Esophagus squamous epithelium (tissue), 5 donors: Measurements from ENCODE around the gene WDR6. TPM values are rescaled to one million over a fixed set of nuclear protein-coding genes. Genes with fewer than 3 reads are reported as not detected.

ENCODE experiments used
- DNase-seq: peaks from one replicate; lab custom pipeline; 2025; lab: John Stamatoyannopoulos, UW
- H3K27ac ChIP-seq, 4 donors: fragments of 200-600 bp; sonication (generic); one replicate each; pipeline ENCODE4 v1.5.1; 2016 to 2019; ENCODE audit warnings: mild to moderate bottlenecking in 1 of 4
- H3K27me3 ChIP-seq, 4 donors: fragments of 200-600 bp; sonication (generic); 1 replicate in 3 of 4; 2 replicates in 1 of 4; pipeline versions ENCODE4 v1.5.1 to v1.6.0; 2017 to 2021; ENCODE audit warnings: antibody characterized with exemption in 1 of 4
- H3K36me3 ChIP-seq, 3 donors: fragments of 200-600 bp; sonication (generic); one replicate each; pipeline ENCODE4 v1.5.1; 2016 to 2019
- H3K4me1 ChIP-seq, 3 donors: fragments of 200-600 bp; sonication (generic); one replicate each; pipeline ENCODE4 v1.5.1; 2017 to 2019
- H3K4me3 ChIP-seq, 4 donors: fragments of 200-600 bp; sonication (generic); 1 replicate in 3 of 4; 2 replicates in 1 of 4; pipeline ENCODE4 v1.5.1; 2016 to 2019; ENCODE audit warnings: mild to moderate bottlenecking in 2 of 4, moderate library complexity in 1 of 4
- H3K9me3 ChIP-seq, 3 donors: fragments of 200-600 bp; sonication (generic); one replicate each; pipeline ENCODE4 v1.5.1; 2016 to 2019
- POLR2A ChIP-seq, 4 donors: fragments of 450-650 bp; IDR thresholded peaks; one replicate each; pipeline ENCODE4 v1.6.1; 2017; ENCODE audit warnings: antibody characterized with exemption in 4 of 4, mild to moderate bottlenecking in 4 of 4, moderate library complexity in 3 of 4
- WGBS, 2 donors: methylation state at CpG; one replicate each; pipeline ENCODE4 v1.1.5; 2018; 5-methylcytosine and 5-hydroxymethylcytosine counted together
- intact Hi-C: fragments of 100-400 bp; cut with DNase I; formaldehyde crosslinking; loops from one replicate; pipeline ENCODE4 v1.15.0; 2022
- total RNA-seq, 4 donors: library from RNA; depleted of rRNA; stranded (reverse); fragments of >200 nt; gene quantifications; one replicate each; pipeline ENCODE4 v1.1.0, GENCODE V29; 2016
- TF ChIP-seq, protein P1 (sequence below), 6 experiments: fragments of 450-650 bp in 4 of 6; fragments of 200-600 bp in 2 of 6; sonication (generic) in 2 of 6; IDR thresholded peaks; one replicate each; pipeline ENCODE4 v1.5.1; 2016 to 2019; ENCODE audit warnings: antibody characterized with exemption in 6 of 6, mild to moderate bottlenecking in 4 of 6, moderate library complexity in 4 of 6
- donor health status: DM: yes; HTN: yes; CAD: no.

Gene WDR6
- total RNA-seq, 4 donors from 2014 or later: 27.4 to 78.0 (median 37.6) TPM

DNA sequence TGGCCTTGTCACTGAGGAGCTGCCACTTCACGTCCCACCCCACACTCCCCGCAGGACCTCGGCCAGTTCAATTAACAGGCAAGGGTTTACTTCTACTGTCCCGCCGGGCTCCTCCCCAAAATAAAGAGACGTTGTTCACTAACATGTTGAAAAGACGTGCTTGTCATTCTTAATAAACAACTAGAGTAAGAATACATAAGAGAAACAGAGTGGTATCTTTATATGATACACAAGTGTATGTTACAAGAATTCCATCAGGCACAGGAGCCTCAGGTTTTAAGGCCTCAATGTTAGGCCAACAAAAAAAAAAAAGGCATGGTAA, 22.3 kb downstream of the WDR6 start:
- Histone ChIP-seq H3K27ac (peak overlapping the region; percentile 94 to 98 (median 96)), H3K4me1 (peaks cover 12 to 52% (median 16%) of the 10 kb centered on the region in 3 donors), H3K9me3 (no peaks in the 10 kb centered on the region), H3K36me3 (peaks cover 23 to 84% (median 46%) of the 10 kb centered on the region in 3 donors), H3K27me3 (no peaks in the 10 kb centered on the region), H3K4me3 (peak overlapping the region; percentile 69 to 85 (median 76))
- no peak for TF ChIP-seq POLR2A (IDR thresholded peaks at IDR 0.05)
- TF ChIP-seq, protein P1, sequence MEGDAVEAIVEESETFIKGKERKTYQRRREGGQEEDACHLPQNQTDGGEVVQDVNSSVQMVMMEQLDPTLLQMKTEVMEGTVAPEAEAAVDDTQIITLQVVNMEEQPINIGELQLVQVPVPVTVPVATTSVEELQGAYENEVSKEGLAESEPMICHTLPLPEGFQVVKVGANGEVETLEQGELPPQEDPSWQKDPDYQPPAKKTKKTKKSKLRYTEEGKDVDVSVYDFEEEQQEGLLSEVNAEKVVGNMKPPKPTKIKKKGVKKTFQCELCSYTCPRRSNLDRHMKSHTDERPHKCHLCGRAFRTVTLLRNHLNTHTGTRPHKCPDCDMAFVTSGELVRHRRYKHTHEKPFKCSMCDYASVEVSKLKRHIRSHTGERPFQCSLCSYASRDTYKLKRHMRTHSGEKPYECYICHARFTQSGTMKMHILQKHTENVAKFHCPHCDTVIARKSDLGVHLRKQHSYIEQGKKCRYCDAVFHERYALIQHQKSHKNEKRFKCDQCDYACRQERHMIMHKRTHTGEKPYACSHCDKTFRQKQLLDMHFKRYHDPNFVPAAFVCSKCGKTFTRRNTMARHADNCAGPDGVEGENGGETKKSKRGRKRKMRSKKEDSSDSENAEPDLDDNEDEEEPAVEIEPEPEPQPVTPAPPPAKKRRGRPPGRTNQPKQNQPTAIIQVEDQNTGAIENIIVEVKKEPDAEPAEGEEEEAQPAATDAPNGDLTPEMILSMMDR (IDR thresholded peaks at IDR 0.05): no peak
- WGBS, 2 donors: 0 to 3% methylated on average over 7 of the region's 7 CpGs
- DNase-seq: no peak
- intact Hi-C loops: loop anchor here (10.0 kb wide), 1 partner anchor 65 kb away; the partner anchor contains the start of gene QRICH1

DNA sequence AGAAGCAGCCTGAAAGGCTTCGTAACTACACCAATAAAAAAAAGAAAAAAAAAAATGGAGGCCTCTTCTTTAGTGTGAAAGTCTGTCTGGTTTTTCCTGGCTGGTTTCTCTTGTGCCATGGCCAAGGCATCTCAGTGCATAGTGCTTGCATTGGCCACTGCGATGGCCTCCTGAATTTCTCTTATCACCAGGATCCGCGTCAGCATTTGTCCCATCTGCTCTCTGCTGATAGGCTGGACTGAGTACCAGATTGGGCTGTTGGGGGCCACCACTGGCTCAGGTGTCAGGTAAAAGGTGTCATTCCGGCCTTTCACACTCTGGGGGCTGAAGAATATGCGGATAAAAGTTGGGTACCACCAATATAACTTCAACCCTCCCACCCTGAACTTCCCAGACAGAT, 23.1 kb downstream of the WDR6 start:
- intact Hi-C loops: no loop called here
- WGBS, 2 donors: 90% methylated on average over 6 of the region's 6 CpGs
- no peak for DNase-seq
- Histone ChIP-seq H3K4me1 (peaks cover 12 to 44% (median 16%) of the 10 kb centered on the region in 3 donors), H3K9me3 (no peaks in the 10 kb centered on the region), H3K4me3 (no peak overlapping the region), H3K36me3 (peaks cover 21 to 84% (median 46%) of the 10 kb centered on the region in 3 donors), H3K27ac (peak overlapping the region in 1 of 4 donors; percentile 98), H3K27me3 (no peaks in the 10 kb centered on the region)
- TF ChIP-seq, protein P1 (IDR thresholded peaks at IDR 0.05): no peak
- TF ChIP-seq POLR2A (IDR thresholded peaks at IDR 0.05): no peak

DNA sequence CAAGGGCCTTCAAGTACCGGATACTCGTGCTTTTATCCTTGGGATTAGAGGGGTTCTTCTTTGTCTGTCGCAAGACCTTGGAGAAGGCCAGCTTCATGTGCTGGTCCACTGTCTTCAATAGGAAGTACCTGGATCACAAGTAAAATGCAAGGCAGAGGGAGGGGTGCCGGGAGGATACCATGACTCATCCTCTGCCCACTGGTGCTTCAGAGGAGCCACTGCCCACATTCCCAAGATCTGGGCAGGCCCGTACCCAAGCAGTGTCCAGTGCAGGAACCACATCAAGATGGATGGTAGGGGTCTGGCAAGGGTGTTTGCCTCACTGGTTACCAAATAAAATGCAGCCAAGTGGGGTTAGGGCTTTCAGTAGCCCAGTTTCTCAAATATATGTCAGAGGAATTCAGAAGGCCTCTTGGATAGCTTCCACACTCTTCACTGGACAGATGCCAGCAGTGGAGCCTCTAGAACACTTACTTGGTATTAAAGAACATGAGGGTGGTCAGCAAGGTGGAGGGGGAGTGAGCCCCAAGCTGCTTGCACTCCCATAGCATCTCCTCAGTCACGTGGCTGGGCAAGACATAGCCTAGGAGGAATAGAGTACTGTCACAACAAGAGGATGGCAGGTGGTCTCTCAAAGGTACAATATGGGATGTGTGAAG, 25.6 kb downstream of the WDR6 start:
- intact Hi-C loops: no loop called here
- Histone ChIP-seq H3K9me3 (no peaks in the 10 kb centered on the region), H3K36me3 (peaks cover 9 to 84% (median 33%) of the 10 kb centered on the region in 3 donors), H3K4me3 (no peak overlapping the region), H3K4me1 (peaks cover 12 to 21% (median 12%) of the 10 kb centered on the region in 3 donors), H3K27me3 (no peaks in the 10 kb centered on the region), H3K27ac (no peak overlapping the region)
- no peak for TF ChIP-seq POLR2A (IDR thresholded peaks at IDR 0.05)
- TF ChIP-seq, protein P1 (IDR thresholded peaks at IDR 0.05): no peak
- WGBS, 2 donors: 70 to 85% methylated on average over 3 to 5 of the region's 6 CpGs
- DNase-seq: no peak

DNA sequence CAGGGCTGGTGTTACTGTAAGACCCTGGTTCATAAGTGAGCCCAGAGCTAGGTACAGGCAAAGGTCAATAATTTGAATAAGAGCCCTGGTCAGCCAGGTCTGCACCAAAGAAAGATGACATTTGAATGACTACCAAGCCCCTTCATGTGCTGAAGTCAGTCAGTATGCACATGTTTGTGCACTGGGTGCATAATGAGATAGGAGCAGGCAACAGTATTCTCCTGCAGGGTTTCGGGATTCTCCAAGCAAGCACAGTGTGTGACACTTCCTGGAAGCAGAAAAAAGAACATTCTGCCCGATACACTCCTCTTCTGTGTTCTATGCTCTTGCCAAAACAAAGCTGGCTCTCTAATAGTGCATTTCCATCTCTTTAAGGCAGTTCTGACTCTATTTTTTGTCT, 27.5 kb downstream of the WDR6 start:
- Histone ChIP-seq H3K27me3 (no peaks in the 10 kb centered on the region), H3K9me3 (no peaks in the 10 kb centered on the region), H3K36me3 (peaks cover 9 to 99% (median 38%) of the 10 kb centered on the region in 3 donors), H3K27ac (no peak overlapping the region), H3K4me3 (no peak overlapping the region), H3K4me1 (peaks cover 0 to 4% (median 0%) of the 10 kb centered on the region in 3 donors)
- intact Hi-C loops: no loop called here
- WGBS, 2 donors: 72 to 90% methylated on average over 2 of the region's 2 CpGs
- no peak for DNase-seq
- no peak for TF ChIP-seq POLR2A (IDR thresholded peaks at IDR 0.05)
- TF ChIP-seq, protein P1 (IDR thresholded peaks at IDR 0.05): no peak

DNA sequence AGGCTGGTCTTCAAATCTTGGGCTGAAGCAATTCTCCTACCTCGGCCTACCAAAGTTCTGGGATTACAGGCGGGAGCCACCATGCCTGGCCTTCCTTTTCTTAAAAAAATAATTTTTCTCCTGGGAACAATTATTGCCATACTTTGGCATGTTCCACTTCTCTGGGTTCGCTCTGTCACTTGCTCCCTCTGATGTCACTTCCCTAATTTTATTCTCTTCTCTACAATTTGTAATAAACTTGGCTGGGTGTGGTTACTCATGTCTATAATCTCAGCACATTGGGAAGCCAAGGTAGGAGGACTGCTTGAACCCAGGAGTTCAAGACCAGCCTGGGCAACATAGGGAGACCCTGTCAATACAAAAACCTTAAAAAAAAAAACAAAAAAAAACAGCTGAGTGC, 28.1 kb downstream of the WDR6 start:
- H3K9me3 ChIP-seq: no peaks in the 10 kb centered on the region
- TF ChIP-seq, protein P1 (IDR thresholded peaks at IDR 0.05): no peak
- no peak for TF ChIP-seq POLR2A (IDR thresholded peaks at IDR 0.05)
- 82 to 89% methylated on average over 3 of the region's 3 CpGs for WGBS, 2 donors
- H3K4me1 ChIP-seq: no peaks in the 10 kb centered on the region
- H3K4me3 ChIP-seq: no peak overlapping the region
- H3K27ac ChIP-seq: no peak overlapping the region
- no peaks in the 10 kb centered on the region for H3K27me3 ChIP-seq
- intact Hi-C loops: no loop called here
- peaks cover 9 to 100% (median 38%) of the 10 kb centered on the region in 3 donors for H3K36me3 ChIP-seq
- no peak for DNase-seq
